Activated CD8-positive, alpha-beta memory T cell treated with anti-CD3 and anti-CD28 coated beads, Interleukin-2, amount 50 U/mL, for 4 hours (primary cell): ENCODE results near the gene COQ7.

Experiments used
- DNase-seq: peaks from one replicate; pipeline ENCODE4 v3.0.0-alpha.2; 2020

The COQ7 gene

DNA sequence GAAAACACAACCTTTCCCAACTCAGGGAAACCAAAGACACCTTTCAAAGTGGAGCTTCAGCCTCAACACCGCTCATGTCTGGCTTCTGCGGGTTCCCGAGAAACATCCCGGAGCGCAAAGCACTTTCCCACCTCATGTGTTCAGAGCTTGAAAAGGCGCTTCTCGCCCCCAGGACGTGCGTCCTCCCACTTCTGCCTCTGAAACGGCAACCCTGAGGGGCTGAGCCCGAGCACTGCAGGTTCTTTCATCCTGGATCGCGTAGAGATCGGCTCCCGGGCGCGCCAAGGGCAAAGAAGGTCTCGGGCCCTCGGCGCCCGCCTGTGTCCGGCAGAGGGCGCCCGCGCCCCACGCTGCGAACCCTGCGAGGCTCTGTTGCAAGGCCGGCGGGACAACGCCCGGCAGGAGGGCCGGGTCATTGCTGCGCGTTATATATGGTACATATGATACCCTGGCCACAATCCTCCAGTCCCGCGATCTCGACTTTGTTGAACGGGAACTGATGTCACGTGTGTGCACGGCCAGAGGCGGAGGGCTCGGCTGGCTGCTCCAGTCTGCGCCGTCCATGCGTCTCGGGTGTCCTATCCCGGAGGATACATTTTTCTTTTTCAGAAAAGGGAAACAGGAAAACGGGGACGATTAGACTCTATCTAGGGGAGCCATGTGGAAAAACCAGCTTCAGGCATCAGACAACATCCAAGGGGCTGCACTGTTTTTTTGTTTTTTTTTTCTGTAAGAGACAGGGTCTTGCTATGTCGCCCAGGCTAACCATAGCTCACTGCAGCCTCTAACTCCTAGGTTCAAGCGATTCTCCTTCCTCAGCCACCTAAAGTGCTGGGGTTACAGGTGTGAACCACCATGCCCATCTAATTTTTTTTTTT lies 19.1 kb downstream of the COQ7 start:
- peak; percentile 80 for DNase-seq

GRCh38 chr16:19088341-19088916 lies 21.0 kb downstream of the COQ7 start:
- DNase-seq, result no peak

- no peak for DNase-seq
Measured at GRCh38 chr16:19089410-19089955, 22.1 kb downstream of the COQ7 start.

DNA sequence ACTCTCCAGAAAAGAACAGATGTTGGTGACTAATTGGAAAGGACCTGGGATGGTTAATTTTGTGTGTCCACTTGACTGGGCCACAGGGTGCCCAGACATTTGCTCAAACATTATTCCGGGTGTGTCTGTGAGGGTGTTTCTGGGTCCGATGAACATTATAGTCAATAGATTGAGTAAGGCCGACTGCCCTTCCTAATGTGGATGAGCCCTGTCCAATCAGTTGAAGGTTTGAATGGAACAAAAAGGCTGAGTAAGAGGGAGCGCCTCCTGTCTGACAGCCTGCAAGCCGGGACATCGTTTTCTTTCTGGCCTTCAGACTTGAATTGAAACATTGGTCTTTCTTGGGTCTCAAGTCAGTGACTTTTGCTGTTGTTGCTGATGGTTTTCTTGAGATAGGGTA lies 23.5 kb downstream of the COQ7 start:
- no peak for DNase-seq

- DNase-seq, result no peak
Measured at GRCh38 chr16:19092653-19093410, 25.4 kb downstream of the COQ7 start.

- DNase-seq, result no peak
Measured at GRCh38 chr16:19093631-19094541, 26.5 kb downstream of the COQ7 start.

DNA sequence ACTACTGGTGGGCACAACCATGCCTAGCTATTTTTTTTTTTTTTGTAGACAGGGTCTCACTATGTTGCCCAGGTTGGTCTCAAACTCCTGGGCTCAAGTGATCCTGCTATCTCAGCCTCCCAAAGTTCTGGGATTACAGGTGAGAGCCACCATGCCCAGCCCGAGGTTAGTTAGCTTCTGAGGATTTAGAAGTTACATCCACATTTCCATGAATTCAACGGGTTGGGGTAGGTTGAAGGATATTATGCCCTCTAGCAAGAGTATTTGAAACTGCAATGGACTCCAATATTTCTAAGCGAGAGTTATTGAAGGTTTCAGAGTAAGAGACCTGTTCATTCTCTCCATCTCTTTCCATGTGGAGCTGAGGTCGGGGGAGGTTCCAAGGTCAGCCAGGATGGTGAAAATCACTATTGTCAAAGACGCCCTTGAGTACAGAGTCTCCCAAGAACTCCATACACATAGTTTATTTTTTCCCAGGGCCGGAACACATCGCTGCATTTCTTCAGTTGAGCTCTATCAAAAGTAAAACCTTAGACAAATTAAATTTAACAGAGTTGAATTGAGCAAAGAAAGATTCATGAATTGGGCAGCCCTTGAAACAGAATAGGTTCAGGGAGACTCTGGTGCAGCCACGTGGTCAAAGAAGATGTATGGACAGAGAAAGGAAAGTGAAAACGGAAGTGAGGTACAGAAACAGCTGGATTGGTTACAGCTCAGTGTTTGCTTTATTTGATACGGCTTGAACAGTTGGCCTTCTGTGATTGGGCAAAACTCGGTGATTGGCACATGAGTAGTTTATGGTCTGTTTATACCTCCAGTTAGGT lies 27.3 kb downstream of the COQ7 start:
- no peak for DNase-seq

- no peak for DNase-seq
Measured at GRCh38 chr16:19095654-19096053, 28.2 kb downstream of the COQ7 start.

DNA sequence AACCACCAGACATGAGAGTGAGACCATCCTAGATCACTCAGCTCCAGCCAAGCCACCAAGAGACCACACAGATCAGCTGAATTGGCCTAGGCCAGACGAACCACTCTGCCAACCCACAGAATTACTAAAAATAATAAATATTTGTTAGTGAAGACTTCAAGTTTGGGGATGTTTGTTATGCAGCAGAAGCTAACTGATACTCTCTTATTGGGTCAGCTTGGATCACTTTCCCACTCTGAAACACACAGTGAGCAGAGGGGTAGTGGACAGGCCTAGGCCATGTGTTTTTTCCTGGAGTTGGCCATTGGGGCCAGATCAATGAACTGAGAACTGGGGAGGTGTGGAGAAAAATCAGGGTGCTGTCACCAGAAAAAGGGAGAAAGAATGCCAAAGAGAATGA lies 30.8 kb downstream of the COQ7 start:
- DNase-seq, result no peak

- no peak for DNase-seq
Measured at GRCh38 chr16:19102187-19102872, 34.9 kb downstream of the COQ7 start.

DNA sequence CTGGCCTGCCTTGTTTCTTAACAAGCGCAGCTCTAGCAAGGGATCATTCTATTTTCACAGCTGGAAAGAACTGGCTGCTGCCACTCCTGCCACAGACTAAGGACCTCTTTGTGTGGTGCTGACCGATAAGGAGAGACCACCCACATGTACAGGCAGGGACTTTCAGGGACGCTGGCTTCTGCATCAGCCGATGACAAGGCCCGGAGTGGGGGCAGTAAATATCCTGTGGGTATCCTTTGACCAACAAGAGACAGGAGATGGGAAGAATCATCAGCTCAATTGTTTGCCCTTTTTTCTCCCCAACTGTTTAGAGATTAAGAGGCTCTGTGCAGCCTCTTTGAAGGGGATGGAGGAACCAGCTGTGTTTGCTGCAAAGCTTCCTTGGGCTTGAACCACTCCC lies 37.2 kb downstream of the COQ7 start:
- DNase-seq, result no peak

DNA sequence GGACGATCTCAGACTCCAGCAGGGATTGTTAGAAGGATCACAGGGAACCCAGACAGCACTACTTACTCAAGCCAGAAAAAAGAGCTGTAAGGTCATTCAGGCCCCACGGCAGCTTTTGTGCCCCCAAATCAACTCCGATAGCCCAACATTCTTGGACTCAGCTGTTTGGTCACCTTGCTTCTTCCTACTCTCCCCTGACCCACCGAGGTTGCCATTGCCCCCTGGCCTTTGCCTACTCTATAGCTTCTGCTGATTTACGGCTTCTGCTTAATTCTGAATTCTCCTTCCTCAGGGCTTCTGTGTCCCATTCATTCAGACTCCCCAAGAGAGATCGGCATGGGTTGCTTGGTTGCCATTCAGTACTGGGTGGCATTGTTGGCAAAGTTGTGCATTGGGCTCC lies 37.7 kb downstream of the COQ7 start:
- DNase-seq, result no peak

- no peak for DNase-seq
Measured at GRCh38 chr16:19105891-19106624, 38.6 kb downstream of the COQ7 start.

DNA sequence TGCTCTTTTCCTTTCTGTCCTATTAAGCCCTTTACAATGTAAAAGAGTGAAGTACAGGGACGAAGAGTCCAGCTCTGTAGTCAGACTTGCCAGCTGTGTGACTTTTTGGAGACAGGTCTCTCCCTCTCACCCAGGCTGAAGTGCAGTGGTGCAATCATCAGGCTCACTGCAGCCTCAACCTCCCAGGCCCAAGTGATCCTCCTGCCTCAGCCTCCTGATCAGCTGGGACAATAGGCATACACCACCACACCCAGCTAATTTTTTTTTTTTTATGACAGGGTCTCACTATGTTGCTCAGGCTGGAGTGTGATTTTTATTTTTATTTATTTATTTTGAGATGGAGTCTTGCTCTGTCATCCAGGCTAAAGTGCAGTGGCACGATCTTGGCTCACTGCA lies 39.2 kb downstream of the COQ7 start:
- DNase-seq, result no peak

DNA sequence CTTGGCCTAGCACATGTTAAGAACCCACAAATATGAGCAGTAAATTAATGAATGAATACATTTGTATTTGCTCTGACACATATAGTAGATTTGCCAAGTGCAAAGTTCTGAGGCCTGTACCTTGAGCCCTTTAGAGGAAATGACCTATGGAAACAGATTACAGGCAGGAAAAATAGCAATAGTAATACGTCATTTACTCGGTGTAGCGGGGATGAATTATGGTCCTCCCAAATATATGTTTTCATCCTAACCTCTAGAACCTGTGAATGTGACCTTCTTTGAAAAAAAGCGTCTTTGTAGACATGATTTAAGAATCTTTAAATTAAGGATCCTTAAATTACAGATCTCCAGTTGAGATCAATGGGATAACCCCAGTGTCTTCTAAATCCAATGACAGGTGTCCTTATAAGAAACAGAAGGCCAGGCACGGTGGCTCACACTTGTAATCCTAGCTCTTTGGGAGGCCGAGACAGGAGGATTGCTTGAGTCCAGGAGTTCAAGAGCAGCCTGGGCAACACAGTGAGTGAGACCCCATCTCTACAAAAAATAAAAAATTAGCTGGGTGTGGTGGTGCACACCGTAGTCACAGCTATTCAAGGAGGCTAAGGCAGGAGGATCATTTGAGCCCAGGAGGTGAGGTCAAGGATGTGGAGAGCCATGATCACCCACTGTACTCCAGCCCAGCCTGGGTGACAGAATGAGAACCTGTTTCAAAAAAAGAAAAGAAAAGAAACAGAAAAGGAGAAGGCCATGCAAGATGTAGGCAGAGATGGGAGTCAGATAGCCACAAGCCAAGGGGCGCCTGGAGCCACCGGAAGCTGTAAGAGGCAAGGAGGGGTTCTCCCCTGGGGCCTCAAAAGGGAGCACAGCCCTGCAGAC lies 41.2 kb downstream of the COQ7 start:
- no peak for DNase-seq

GRCh38 chr16:19109288-19109664 lies 41.9 kb downstream of the COQ7 start:
- DNase-seq, result no peak

GRCh38 chr16:19110537-19111360 lies 43.3 kb downstream of the COQ7 start:
- no peak for DNase-seq

DNA sequence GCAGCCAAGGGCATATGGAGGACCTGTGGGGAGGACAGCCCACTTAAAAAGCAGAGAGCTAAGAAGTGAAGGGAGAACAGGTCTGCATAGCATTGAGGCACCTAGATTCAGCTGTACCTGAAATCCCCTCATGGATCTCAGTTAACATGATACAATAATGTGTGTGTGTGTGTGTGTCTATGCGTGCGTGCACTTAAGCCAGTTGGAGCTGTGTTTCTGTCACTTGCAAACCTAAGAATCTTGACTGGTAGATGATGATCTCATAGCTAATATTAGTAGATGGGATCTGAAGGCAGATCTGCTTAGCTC lies 44.6 kb downstream of the COQ7 start:
- DNase-seq, result no peak
